ENCODE measurements around the gene OSBPL10. TPM values are rescaled to one million over a fixed set of nuclear protein-coding genes. Genes with fewer than 3 reads are reported as not detected.

Gene OSBPL10
- polyA plus RNA-seq, 2 of the 4 experiments (the other 2 are of a cell fraction): 9.2 to 17.0 TPM

DNA sequence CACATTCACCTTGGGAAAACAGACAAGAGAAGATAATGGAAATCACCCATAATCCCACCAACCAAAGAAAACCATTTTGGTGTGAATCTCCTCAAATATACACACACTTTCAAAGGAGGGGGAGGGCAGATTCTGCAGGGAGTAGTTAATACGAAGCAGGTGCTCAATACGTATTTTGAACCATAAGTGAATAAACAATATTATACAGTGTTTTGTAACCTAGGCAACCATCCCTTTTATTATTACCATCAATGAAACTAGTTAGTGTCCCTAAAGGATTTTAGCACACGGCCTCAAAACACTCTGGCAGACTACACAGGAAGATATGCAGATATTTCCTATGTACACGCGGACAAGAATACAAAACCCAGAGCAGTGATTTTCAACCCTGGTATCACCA lies 6.1 kb downstream of the OSBPL10 start:
- WGBS (ENCODE audit: missing lambda C conversion rate): 90% methylated on average over 5 of the region's 5 CpGs
- Histone ChIP-seq H3K4me2 (no peak overlapping the region), H3K4me1 (peaks cover 34% of the 10 kb centered on the region), H3K4me3 (no peak overlapping the region), H3K9me3 (no peaks in the 10 kb centered on the region), H3K27ac (no peak overlapping the region)
- DNase-seq (ENCODE audit: low read depth in 1 of 2, low spot score in 1 of 2) (no peak), ATAC-seq (no peak), FAIRE-seq (no peak)
- TF ChIP-seq TP53 (CRISPR knock-in tag; IDR thresholded peaks at IDR 0.05): no peak
- TF ChIP-seq CBX2 (IDR thresholded peaks at IDR 0.05; ENCODE audit: borderline replicate concordance, low read depth): no peak
- TF ChIP-seq RARB (CRISPR knock-in tag; IDR thresholded peaks at IDR 0.05): no peak
- ChIA-PET CTCF (interaction anchor here (1.4 to 1.9 kb wide), 2 partner anchors 11 to 45 kb away, joined by 4 read pairs; no protein-coding TSS in a partner anchor), POLR2A (no interaction called here)

GRCh38 chr3:31974471-31974870 lies 6.6 kb downstream of the OSBPL10 start:
- no peak overlapping the region for H3K27ac ChIP-seq

GRCh38 chr3:31973837-31974236 lies 7.2 kb downstream of the OSBPL10 start:
- ATAC-seq (no peak), DNase-seq (ENCODE audit: low read depth in 1 of 2, low spot score in 1 of 2) (no peak), FAIRE-seq (no peak)
- CTCF ChIA-PET: interaction anchor here (1.0 to 1.9 kb wide), 4 partner anchors 10 to 169 kb away, joined by 3 to 4 read pairs (median 4); no protein-coding TSS in a partner anchor
- TF ChIP-seq KDM1A (IDR thresholded peaks at IDR 0.05; ENCODE audit: low read depth) (no peak), CBX8 (IDR thresholded peaks at IDR 0.05) (no peak), HEYL (CRISPR knock-in tag; IDR thresholded peaks at IDR 0.05) (no peak), BHLHE40 (IDR thresholded peaks at IDR 0.05; ENCODE audit: low read depth, low read length) (no peak), ZFP36 (IDR thresholded peaks at IDR 0.05; ENCODE audit: borderline replicate concordance, partially characterized antibody) (no peak), NFE2L2 (conservative IDR thresholded peaks at IDR 0.05; ENCODE audit: low read length) (no peak), TP53 (CRISPR knock-in tag; IDR thresholded peaks at IDR 0.05) (no peak), JUNB (IDR thresholded peaks at IDR 0.05) (no peak), MAZ (IDR thresholded peaks at IDR 0.05; ENCODE audit: borderline replicate concordance, low read depth, low read length) (no peak), CTCF (IDR thresholded peaks at IDR 0.05) (no peak), NPAS2 (CRISPR knock-in tag; IDR thresholded peaks at IDR 0.05; ENCODE audit: borderline replicate concordance) (no peak), CHD2 (IDR thresholded peaks at IDR 0.05; ENCODE audit: low read length, partially characterized antibody) (no peak), SREBF2 (IDR thresholded peaks at IDR 0.05) (no peak), SMC3 (IDR thresholded peaks at IDR 0.05) (no peak), ZSCAN20 (CRISPR knock-in tag; IDR thresholded peaks at IDR 0.05) (no peak), CEBPB (IDR thresholded peaks at IDR 0.05) (no peak), PHF8 (IDR thresholded peaks at IDR 0.05; ENCODE audit: borderline replicate concordance, low read depth) (no peak)
- TF ChIP-seq, protein P1, sequence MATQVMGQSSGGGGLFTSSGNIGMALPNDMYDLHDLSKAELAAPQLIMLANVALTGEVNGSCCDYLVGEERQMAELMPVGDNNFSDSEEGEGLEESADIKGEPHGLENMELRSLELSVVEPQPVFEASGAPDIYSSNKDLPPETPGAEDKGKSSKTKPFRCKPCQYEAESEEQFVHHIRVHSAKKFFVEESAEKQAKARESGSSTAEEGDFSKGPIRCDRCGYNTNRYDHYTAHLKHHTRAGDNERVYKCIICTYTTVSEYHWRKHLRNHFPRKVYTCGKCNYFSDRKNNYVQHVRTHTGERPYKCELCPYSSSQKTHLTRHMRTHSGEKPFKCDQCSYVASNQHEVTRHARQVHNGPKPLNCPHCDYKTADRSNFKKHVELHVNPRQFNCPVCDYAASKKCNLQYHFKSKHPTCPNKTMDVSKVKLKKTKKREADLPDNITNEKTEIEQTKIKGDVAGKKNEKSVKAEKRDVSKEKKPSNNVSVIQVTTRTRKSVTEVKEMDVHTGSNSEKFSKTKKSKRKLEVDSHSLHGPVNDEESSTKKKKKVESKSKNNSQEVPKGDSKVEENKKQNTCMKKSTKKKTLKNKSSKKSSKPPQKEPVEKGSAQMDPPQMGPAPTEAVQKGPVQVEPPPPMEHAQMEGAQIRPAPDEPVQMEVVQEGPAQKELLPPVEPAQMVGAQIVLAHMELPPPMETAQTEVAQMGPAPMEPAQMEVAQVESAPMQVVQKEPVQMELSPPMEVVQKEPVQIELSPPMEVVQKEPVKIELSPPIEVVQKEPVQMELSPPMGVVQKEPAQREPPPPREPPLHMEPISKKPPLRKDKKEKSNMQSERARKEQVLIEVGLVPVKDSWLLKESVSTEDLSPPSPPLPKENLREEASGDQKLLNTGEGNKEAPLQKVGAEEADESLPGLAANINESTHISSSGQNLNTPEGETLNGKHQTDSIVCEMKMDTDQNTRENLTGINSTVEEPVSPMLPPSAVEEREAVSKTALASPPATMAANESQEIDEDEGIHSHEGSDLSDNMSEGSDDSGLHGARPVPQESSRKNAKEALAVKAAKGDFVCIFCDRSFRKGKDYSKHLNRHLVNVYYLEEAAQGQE (IDR thresholded peaks at IDR 0.05): no peak
- TF ChIP-seq, protein P2, sequence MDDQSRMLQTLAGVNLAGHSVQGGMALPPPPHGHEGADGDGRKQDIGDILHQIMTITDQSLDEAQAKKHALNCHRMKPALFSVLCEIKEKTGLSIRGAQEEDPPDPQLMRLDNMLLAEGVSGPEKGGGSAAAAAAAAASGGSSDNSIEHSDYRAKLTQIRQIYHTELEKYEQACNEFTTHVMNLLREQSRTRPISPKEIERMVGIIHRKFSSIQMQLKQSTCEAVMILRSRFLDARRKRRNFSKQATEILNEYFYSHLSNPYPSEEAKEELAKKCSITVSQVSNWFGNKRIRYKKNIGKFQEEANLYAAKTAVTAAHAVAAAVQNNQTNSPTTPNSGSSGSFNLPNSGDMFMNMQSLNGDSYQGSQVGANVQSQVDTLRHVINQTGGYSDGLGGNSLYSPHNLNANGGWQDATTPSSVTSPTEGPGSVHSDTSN (IDR thresholded peaks at IDR 0.05): no peak
- TF ChIP-seq, protein P3, sequence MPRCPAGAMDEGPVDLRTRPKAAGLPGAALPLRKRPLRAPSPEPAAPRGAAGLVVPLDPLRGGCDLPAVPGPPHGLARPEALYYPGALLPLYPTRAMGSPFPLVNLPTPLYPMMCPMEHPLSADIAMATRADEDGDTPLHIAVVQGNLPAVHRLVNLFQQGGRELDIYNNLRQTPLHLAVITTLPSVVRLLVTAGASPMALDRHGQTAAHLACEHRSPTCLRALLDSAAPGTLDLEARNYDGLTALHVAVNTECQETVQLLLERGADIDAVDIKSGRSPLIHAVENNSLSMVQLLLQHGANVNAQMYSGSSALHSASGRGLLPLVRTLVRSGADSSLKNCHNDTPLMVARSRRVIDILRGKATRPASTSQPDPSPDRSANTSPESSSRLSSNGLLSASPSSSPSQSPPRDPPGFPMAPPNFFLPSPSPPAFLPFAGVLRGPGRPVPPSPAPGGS (IDR thresholded peaks at IDR 0.05): no peak
- Histone ChIP-seq H3K27ac (no peak overlapping the region), H3K9me3 (no peaks in the 10 kb centered on the region), H3K4me3 (no peak overlapping the region), H3K4me2 (no peak overlapping the region), H3K4me1 (peaks cover 35% of the 10 kb centered on the region)
- 88% methylated on average over 5 of the region's 5 CpGs for WGBS (ENCODE audit: missing lambda C conversion rate)
- POLR2A ChIA-PET: interaction anchor here (0.5 kb wide), 1 partner anchor 95 kb away, joined by 4 read pairs; no protein-coding TSS in a partner anchor

More at GRCh38 chr3:31974471-31974870, 6.6 kb downstream of the OSBPL10 start:
- ATAC-seq (no peak), FAIRE-seq (no peak), DNase-seq (ENCODE audit: low read depth in 1 of 2, low spot score in 1 of 2) (no peak)
- ChIA-PET CTCF (interaction anchor here (1.4 to 1.9 kb wide), 2 partner anchors 11 to 45 kb away, joined by 4 read pairs; no protein-coding TSS in a partner anchor), POLR2A (no interaction called here)
- Histone ChIP-seq H3K9me3 (no peaks in the 10 kb centered on the region), H3K4me2 (no peak overlapping the region), H3K4me1 (peaks cover 35% of the 10 kb centered on the region), H3K4me3 (no peak overlapping the region)
- no peak for TF ChIP-seq EP300 (IDR thresholded peaks at IDR 0.05)
- no peak for TF ChIP-seq CHD4 (IDR thresholded peaks at IDR 0.05; ENCODE audit: borderline replicate concordance)
- no peak for TF ChIP-seq CHD2 (IDR thresholded peaks at IDR 0.05; ENCODE audit: low read length, partially characterized antibody)
- TF ChIP-seq E2F6 (IDR thresholded peaks at IDR 0.05; ENCODE audit: borderline replicate concordance, low read depth): no peak
- 52% methylated on average over 5 of the region's 5 CpGs for WGBS (ENCODE audit: missing lambda C conversion rate)

Data from A549 (cell line).